WTC11 (cell line): Measurements from ENCODE around the gene F13A1. TPM values are rescaled to one million over a fixed set of nuclear protein-coding genes. Genes with fewer than 3 reads are reported as not detected.

Experiments
- ATAC-seq: fragments of 200-7000 bp; cut with Tn5 transposase; 2 replicates; pipeline ENCODE4 v1.10.0; 2021; ENCODE audit warnings: mild to moderate bottlenecking, moderate library complexity
- CTCF ChIA-PET: fragments of 300-600 bp; sonication (Branson Sonifier 250); formaldehyde crosslinking; loops from one replicate; lab custom pipeline; 2021; ENCODE audit warnings: antibody characterized with exemption; lab: Charles Lee
- POLR2A ChIA-PET: fragments of 350-600 bp; sonication (Branson Sonifier 250); formaldehyde crosslinking; loops from one replicate; lab custom pipeline; 2021; ENCODE audit warnings: antibody characterized with exemption; lab: Charles Lee
- DNase-seq: peaks from one replicate; pipeline ENCODE4 v3.0.0; 2021; ENCODE audit warnings: low spot score
- H3K27ac Mint-ChIP-seq: 2 replicates; pipeline ENCODE4 v1.8.0; 2021; ENCODE audit warnings: mixed read lengths
- H3K27me3 Mint-ChIP-seq: 2 replicates; pipeline ENCODE4 v1.8.0; 2021; ENCODE audit warnings: low read depth, mild to moderate bottlenecking, moderate library complexity, mixed read lengths
- H3K36me3 Mint-ChIP-seq: 2 replicates; pipeline ENCODE4 v1.8.0; 2021; ENCODE audit warnings: mixed read lengths
- H3K4me1 Mint-ChIP-seq: 2 replicates; pipeline ENCODE4 v1.8.0; 2022; ENCODE audit warnings: mixed read lengths
- H3K4me3 Mint-ChIP-seq: 2 replicates; pipeline ENCODE4 v1.8.0; 2021; ENCODE audit warnings: mild to moderate bottlenecking, moderate library complexity, mixed read lengths
- H3K9me3 Mint-ChIP-seq: 2 replicates; pipeline ENCODE4 v1.8.0; 2021; ENCODE audit warnings: mixed read lengths
- SMAD4 ChIP-seq: sonication (generic); formaldehyde crosslinking; IDR thresholded peaks from 2 replicates; pipeline ENCODE4 v1.8.0; 2022; ENCODE audit warnings: mild to moderate bottlenecking, missing genetic modification reagents
- TEAD1 ChIP-seq: sonication (generic); formaldehyde crosslinking; IDR thresholded peaks from 2 replicates; pipeline ENCODE4 v1.8.0; 2022; ENCODE audit warnings: mild to moderate bottlenecking, missing genetic modification reagents
- ZBTB21 ChIP-seq: sonication (generic); formaldehyde crosslinking; IDR thresholded peaks from 2 replicates; pipeline ENCODE4 v1.8.1; 2023; ENCODE audit warnings: mild to moderate bottlenecking, missing genetic modification reagents, borderline replicate concordance
- ZNF121 ChIP-seq: sonication (generic); formaldehyde crosslinking; IDR thresholded peaks from 2 replicates; pipeline ENCODE4 v1.8.0; 2023; ENCODE audit warnings: missing genetic modification reagents
- ZNF396 ChIP-seq: fragments of 250-450 bp; sonication (Bioruptor Pico); IDR thresholded peaks from 2 replicates; pipeline ENCODE4 v1.8.0; 2021; ENCODE audit warnings: mild to moderate bottlenecking, moderate library complexity, borderline replicate concordance
- total RNA-seq: library from RNA; stranded (reverse); gene quantifications from 3 replicates; pipeline ENCODE4 v1.2.3, GENCODE V29; 2021
- TF ChIP-seq, protein P1 (sequence below): sonication (generic); formaldehyde crosslinking; IDR thresholded peaks from 2 replicates; pipeline ENCODE4 v1.8.0; 2022; ENCODE audit warnings: mild to moderate bottlenecking, missing genetic modification reagents
- TF ChIP-seq, protein P2 (sequence below): sonication (generic); formaldehyde crosslinking; IDR thresholded peaks from 2 replicates; pipeline ENCODE4 v1.8.0; 2022; ENCODE audit warnings: mild to moderate bottlenecking, missing genetic modification reagents
- TF ChIP-seq, protein P3 (sequence below): fragments of 200-600 bp; IDR thresholded peaks from 2 replicates; pipeline ENCODE4 v1.8.0; 2022; ENCODE audit warnings: antibody characterized with exemption
- TF ChIP-seq, protein P4 (sequence below): sonication (generic); formaldehyde crosslinking; IDR thresholded peaks from 2 replicates; pipeline ENCODE4 v1.8.0; 2022; ENCODE audit warnings: missing genetic modification reagents
- TF ChIP-seq, protein P5 (sequence below): fragments of 250-450 bp; sonication (Bioruptor Pico); IDR thresholded peaks from 2 replicates; pipeline ENCODE4 v1.9.0; 2021; ENCODE audit warnings: mild to moderate bottlenecking
- TF ChIP-seq, protein P6 (sequence below): fragments of 250-450 bp; sonication (Bioruptor Pico); IDR thresholded peaks from 2 replicates; pipeline ENCODE4 v2.1.2; 2022; ENCODE audit warnings: mild to moderate bottlenecking, moderate library complexity
- TF ChIP-seq, protein P7 (sequence below): sonication (generic); formaldehyde crosslinking; conservative IDR thresholded peaks from 2 replicates; pipeline ENCODE4 v1.8.1; 2023; ENCODE audit warnings: mild to moderate bottlenecking, low read depth, missing genetic modification reagents, moderate library complexity

F13A1 gene
- total RNA-seq, 1 experiment from 2014 or later = 1.0 TPM

DNA sequence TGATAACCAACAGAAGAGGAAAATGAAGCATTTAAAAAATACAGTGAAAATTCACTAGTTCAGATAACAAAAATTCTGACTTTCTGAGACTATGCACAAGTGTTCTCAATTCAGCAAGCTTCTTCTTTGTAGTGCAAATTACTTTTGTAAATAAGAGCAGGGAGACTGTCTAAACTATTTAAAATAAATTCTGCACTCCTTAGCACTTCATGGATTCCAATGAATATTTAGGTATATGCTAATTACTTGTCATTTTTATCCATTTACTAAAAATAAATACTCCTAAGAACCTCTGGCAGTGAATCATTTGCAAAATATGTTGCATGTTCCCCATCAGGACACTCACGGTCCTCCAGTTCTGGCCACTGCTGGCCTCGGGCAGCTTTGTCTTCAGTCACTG, 139.8 kb downstream of the F13A1 start (continued):
- TF ChIP-seq, protein P1, sequence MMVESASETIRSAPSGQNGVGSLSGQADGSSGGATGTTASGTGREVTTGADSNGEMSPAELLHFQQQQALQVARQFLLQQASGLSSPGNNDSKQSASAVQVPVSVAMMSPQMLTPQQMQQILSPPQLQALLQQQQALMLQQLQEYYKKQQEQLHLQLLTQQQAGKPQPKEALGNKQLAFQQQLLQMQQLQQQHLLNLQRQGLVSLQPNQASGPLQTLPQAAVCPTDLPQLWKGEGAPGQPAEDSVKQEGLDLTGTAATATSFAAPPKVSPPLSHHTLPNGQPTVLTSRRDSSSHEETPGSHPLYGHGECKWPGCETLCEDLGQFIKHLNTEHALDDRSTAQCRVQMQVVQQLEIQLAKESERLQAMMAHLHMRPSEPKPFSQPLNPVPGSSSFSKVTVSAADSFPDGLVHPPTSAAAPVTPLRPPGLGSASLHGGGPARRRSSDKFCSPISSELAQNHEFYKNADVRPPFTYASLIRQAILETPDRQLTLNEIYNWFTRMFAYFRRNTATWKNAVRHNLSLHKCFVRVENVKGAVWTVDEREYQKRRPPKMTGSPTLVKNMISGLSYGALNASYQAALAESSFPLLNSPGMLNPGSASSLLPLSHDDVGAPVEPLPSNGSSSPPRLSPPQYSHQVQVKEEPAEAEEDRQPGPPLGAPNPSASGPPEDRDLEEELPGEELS (CRISPR knock-in tag) = no peak
- TF ChIP-seq, protein P2, sequence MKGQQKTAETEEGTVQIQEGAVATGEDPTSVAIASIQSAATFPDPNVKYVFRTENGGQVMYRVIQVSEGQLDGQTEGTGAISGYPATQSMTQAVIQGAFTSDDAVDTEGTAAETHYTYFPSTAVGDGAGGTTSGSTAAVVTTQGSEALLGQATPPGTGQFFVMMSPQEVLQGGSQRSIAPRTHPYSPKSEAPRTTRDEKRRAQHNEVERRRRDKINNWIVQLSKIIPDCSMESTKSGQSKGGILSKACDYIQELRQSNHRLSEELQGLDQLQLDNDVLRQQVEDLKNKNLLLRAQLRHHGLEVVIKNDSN (CRISPR knock-in tag) = no peak
- no peak for TF ChIP-seq SMAD4 (CRISPR knock-in tag)
- TF ChIP-seq, protein P3, sequence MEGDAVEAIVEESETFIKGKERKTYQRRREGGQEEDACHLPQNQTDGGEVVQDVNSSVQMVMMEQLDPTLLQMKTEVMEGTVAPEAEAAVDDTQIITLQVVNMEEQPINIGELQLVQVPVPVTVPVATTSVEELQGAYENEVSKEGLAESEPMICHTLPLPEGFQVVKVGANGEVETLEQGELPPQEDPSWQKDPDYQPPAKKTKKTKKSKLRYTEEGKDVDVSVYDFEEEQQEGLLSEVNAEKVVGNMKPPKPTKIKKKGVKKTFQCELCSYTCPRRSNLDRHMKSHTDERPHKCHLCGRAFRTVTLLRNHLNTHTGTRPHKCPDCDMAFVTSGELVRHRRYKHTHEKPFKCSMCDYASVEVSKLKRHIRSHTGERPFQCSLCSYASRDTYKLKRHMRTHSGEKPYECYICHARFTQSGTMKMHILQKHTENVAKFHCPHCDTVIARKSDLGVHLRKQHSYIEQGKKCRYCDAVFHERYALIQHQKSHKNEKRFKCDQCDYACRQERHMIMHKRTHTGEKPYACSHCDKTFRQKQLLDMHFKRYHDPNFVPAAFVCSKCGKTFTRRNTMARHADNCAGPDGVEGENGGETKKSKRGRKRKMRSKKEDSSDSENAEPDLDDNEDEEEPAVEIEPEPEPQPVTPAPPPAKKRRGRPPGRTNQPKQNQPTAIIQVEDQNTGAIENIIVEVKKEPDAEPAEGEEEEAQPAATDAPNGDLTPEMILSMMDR = no peak

DNA sequence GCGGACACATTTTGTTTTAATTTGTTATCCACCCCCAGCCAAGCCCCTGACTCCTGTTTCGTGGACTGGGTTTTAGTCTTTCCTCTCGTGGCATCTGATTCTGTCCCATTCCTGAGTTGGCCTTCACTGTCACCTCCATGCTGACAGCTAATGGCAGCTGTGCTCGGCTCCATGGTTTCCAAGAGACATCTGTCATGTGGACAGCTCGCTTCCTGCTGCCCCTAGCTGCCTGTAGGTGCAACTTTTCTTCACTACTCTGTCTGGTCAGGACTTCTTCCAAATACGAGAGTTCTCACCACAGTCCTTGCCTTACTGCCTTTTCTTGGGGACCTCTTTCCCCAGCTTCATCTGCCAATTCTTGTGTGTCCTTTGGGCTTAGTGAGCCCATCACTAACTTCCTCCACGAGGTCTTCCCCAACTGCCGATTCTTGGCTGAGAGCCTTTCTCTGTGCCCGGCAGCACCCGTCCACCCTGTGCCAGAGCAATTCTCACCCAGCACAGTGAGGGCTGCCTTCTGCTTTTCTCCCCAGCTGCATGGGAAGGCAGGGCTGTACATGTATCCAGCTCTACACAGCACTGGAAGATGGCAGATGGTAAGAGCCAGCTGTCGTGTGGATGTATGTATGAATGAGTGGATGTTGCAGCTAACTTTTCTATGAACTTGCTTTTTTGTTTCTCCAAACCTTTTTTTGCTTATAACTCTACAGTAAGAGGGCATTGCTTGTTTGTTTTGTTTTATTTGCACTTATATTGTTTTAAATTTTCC, 140.4 kb downstream of the F13A1 start:
- H3K4me1 Mint-ChIP-seq = peaks cover 13% of the 10 kb centered on the region
- no peak overlapping the region for H3K4me3 Mint-ChIP-seq
- peak; percentile 47; the same call in 1 of the 2 replicates for ATAC-seq
- H3K36me3 Mint-ChIP-seq = no peaks in the 10 kb centered on the region
- TF ChIP-seq, protein P4, sequence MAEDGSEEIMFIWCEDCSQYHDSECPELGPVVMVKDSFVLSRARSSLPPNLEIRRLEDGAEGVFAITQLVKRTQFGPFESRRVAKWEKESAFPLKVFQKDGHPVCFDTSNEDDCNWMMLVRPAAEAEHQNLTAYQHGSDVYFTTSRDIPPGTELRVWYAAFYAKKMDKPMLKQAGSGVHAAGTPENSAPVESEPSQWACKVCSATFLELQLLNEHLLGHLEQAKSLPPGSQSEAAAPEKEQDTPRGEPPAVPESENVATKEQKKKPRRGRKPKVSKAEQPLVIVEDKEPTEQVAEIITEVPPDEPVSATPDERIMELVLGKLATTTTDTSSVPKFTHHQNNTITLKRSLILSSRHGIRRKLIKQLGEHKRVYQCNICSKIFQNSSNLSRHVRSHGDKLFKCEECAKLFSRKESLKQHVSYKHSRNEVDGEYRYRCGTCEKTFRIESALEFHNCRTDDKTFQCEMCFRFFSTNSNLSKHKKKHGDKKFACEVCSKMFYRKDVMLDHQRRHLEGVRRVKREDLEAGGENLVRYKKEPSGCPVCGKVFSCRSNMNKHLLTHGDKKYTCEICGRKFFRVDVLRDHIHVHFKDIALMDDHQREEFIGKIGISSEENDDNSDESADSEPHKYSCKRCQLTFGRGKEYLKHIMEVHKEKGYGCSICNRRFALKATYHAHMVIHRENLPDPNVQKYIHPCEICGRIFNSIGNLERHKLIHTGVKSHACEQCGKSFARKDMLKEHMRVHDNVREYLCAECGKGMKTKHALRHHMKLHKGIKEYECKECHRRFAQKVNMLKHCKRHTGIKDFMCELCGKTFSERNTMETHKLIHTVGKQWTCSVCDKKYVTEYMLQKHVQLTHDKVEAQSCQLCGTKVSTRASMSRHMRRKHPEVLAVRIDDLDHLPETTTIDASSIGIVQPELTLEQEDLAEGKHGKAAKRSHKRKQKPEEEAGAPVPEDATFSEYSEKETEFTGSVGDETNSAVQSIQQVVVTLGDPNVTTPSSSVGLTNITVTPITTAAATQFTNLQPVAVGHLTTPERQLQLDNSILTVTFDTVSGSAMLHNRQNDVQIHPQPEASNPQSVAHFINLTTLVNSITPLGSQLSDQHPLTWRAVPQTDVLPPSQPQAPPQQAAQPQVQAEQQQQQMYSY (CRISPR knock-in tag) = 0 out of 2 replicates have a peak, but pooled peaks have one; percentile 18
- no peak for TF ChIP-seq ZBTB21 (CRISPR knock-in tag)
- H3K27ac Mint-ChIP-seq = no peak overlapping the region
- POLR2A ChIA-PET = interaction anchor here (1.0 kb wide), 1 partner anchor 38 kb away, joined by 3 read pairs; no protein-coding TSS in a partner anchor
- H3K27me3 Mint-ChIP-seq = no peaks in the 10 kb centered on the region
- H3K9me3 Mint-ChIP-seq = no peaks in the 10 kb centered on the region; the same call in 1 of the 2 replicates
- DNase-seq = no peak
- CTCF ChIA-PET = interaction anchor here (0.6 to 1.1 kb wide), 4 partner anchors 17 to 367 kb away, joined by 3 to 7 read pairs (median 4); no protein-coding TSS in a partner anchor

DNA sequence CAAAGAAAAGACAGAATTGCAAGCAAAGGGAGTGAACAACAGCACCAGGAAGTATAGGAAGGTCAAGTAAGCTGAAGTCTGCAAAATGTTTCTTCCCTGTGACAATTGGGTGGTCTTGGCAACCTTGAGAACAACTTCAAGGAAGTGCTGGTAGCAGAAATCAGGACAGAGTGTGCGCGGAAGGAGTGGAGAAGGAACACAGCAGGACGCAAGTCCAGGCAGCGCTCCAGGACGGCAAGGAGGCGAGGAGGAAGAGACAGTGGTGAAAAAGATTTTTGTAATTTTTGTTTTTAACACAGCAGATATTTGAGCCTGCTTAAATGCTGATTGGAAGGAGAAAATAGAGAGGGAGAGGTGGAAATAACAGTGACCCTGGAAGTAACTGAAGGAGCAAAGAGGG, 141.7 kb downstream of the F13A1 start:
- CTCF ChIA-PET = no interaction called here
- Mint-ChIP-seq H3K9me3 (no peaks in the 10 kb centered on the region; the same call in 1 of the 2 replicates), H3K4me1 (peaks cover 13% of the 10 kb centered on the region), H3K27ac (no peak overlapping the region), H3K36me3 (no peaks in the 10 kb centered on the region), H3K4me3 (no peak overlapping the region), H3K27me3 (no peaks in the 10 kb centered on the region)
- ATAC-seq (no peak), DNase-seq (no peak)
- POLR2A ChIA-PET = no interaction called here
- no peak for TF ChIP-seq ZNF396 (CRISPR knock-in tag)
- no peak for TF ChIP-seq ZNF121 (CRISPR knock-in tag)
- TF ChIP-seq, protein P5, sequence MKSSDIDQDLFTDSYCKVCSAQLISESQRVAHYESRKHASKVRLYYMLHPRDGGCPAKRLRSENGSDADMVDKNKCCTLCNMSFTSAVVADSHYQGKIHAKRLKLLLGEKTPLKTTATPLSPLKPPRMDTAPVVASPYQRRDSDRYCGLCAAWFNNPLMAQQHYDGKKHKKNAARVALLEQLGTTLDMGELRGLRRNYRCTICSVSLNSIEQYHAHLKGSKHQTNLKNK (CRISPR knock-in tag) = no peak
- TF ChIP-seq, protein P3 = no peak
- TF ChIP-seq, protein P6, sequence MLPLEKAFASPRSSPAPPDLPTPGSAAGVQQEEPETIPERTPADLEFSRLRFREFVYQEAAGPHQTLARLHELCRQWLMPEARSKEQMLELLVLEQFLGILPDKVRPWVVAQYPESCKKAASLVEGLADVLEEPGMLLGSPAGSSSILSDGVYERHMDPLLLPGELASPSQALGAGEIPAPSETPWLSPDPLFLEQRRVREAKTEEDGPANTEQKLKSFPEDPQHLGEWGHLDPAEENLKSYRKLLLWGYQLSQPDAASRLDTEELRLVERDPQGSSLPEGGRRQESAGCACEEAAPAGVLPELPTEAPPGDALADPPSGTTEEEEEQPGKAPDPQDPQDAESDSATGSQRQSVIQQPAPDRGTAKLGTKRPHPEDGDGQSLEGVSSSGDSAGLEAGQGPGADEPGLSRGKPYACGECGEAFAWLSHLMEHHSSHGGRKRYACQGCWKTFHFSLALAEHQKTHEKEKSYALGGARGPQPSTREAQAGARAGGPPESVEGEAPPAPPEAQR = no peak
- no peak for TF ChIP-seq TEAD1 (CRISPR knock-in tag)
- TF ChIP-seq, protein P7, sequence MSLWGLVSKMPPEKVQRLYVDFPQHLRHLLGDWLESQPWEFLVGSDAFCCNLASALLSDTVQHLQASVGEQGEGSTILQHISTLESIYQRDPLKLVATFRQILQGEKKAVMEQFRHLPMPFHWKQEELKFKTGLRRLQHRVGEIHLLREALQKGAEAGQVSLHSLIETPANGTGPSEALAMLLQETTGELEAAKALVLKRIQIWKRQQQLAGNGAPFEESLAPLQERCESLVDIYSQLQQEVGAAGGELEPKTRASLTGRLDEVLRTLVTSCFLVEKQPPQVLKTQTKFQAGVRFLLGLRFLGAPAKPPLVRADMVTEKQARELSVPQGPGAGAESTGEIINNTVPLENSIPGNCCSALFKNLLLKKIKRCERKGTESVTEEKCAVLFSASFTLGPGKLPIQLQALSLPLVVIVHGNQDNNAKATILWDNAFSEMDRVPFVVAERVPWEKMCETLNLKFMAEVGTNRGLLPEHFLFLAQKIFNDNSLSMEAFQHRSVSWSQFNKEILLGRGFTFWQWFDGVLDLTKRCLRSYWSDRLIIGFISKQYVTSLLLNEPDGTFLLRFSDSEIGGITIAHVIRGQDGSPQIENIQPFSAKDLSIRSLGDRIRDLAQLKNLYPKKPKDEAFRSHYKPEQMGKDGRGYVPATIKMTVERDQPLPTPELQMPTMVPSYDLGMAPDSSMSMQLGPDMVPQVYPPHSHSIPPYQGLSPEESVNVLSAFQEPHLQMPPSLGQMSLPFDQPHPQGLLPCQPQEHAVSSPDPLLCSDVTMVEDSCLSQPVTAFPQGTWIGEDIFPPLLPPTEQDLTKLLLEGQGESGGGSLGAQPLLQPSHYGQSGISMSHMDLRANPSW (CRISPR knock-in tag) = no peak
